ENCODE data around the gene TM9SF4. TPM values are rescaled to one million over a fixed set of nuclear protein-coding genes. Genes with fewer than 3 reads are reported as not detected.

The TM9SF4 gene
- total and polyA plus RNA-seq, 2 donors: 23.2 to 36.3 TPM

DNA sequence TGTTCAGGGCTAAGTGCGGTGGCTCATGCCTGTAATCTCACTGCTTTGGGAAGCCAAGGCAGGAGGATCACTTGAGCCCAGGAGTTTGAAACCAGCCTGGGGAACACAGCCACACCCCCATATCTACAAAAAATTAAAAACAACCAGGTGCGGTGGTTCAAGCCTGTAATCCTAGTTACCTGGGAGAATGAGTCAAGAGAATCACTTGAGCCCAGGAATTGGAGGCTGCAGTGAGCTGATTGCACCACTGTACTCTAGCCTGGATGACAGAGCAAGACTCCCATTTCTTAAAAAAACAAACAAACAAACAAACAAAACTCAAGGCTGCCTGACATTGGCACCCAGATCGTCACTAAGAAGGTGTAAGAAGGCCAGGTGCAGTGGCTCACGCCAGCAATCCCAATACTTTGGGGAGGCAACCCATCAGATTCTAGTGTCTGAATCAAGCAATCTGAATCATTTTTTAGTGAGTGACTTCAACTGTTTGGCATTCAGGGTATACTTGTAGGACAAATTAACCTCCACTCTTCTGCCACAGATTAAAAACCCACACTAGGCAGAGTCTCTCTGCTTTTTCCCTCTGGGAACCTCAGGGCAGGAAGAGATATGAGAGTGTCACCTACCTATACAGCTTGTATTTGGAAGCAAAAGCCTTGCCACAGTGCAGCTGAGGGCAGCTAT lies 91.9 kb downstream of the TM9SF4 start:
- H3K4me3 ChIP-seq (ENCODE audit: low read depth, low read length): no peak overlapping the region
- 89% methylated on average over 4 of the region's 4 CpGs for WGBS
- DNase-seq (ENCODE audit: extremely low spot score): no peak
- H3K4me1 ChIP-seq (ENCODE audit: insufficient read depth): peaks cover 2% of the 10 kb centered on the region
- H3K27ac ChIP-seq (ENCODE audit: low read depth): no peak overlapping the region
- peaks cover 4% of the 10 kb centered on the region for H3K36me3 ChIP-seq (ENCODE audit: insufficient read depth)

GRCh38 chr20:32201977-32202363 lies 92.5 kb downstream of the TM9SF4 start:
- H3K4me1 ChIP-seq (ENCODE audit: insufficient read depth): peaks cover 2% of the 10 kb centered on the region
- no peak overlapping the region for H3K27ac ChIP-seq (ENCODE audit: low read depth)
- 76% methylated on average over 8 of the region's 8 CpGs for WGBS
- no peak for DNase-seq (ENCODE audit: extremely low spot score)
- H3K4me3 ChIP-seq (ENCODE audit: low read depth, low read length): no peak overlapping the region
- peaks cover 4% of the 10 kb centered on the region for H3K36me3 ChIP-seq (ENCODE audit: insufficient read depth)

DNA sequence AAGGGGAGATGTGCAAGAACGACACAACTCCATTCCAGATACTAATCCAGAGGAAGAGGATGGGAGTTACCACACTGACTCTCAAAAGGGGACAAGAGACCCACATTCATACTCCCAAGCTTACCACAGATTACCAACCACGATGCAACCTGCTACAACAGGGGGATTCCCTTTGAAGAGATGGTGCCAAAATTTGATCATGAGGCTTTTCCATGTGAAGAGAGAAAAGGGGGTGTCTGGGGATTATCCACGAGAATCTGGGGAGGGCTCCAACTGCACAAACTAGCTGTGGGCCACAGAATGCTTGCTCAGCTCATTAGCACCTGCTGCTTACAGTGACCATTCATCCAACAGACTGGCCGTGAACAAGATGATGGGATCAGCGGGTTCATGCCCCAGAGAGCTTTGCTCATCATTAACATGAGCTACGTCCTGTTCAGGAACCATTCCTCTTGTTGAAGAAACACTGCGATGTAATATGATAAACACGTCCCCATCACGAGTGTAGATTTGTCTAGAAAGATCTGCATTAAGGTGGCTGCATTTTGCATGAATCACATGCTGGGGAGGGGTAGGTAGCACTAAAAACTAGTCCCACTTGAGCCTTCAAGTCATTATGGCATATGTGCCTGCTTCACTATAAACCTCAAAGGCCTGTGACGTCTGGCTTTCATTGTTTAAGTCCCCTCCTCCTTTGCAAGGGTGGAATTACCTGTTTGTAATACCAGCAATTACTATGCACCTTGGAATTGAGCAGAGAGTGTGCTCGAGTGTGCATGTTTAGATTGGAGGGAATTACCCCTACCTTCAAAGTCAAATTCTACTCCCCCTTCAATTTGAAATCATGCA lies 94.1 kb downstream of the TM9SF4 start:
- Histone ChIP-seq H3K4me1 (ENCODE audit: insufficient read depth) (peaks cover 2% of the 10 kb centered on the region), H3K36me3 (ENCODE audit: insufficient read depth) (peaks cover 2% of the 10 kb centered on the region), H3K27ac (ENCODE audit: low read depth) (no peak overlapping the region), H3K4me3 (ENCODE audit: low read depth, low read length) (no peak overlapping the region)
- WGBS: 67% methylated on average over 11 of the region's 11 CpGs
- DNase-seq (ENCODE audit: extremely low spot score): peak; percentile 39

GRCh38 chr20:32204205-32205109 lies 94.9 kb downstream of the TM9SF4 start:
- peaks cover 2% of the 10 kb centered on the region for H3K36me3 ChIP-seq (ENCODE audit: insufficient read depth)
- H3K27ac ChIP-seq (ENCODE audit: low read depth): no peak overlapping the region
- DNase-seq (ENCODE audit: extremely low spot score): peak; percentile 63
- peaks cover 2% of the 10 kb centered on the region for H3K4me1 ChIP-seq (ENCODE audit: insufficient read depth)
- no peak overlapping the region for H3K4me3 ChIP-seq (ENCODE audit: low read depth, low read length)
- 68% methylated on average over 4 of the region's 4 CpGs for WGBS

- peaks cover 2% of the 10 kb centered on the region for H3K36me3 ChIP-seq (ENCODE audit: insufficient read depth)
- no peak for DNase-seq (ENCODE audit: extremely low spot score)
- H3K4me3 ChIP-seq (ENCODE audit: low read depth, low read length): no peak overlapping the region
- H3K27ac ChIP-seq (ENCODE audit: low read depth): peak overlapping the region; percentile 57
- 62% methylated on average over 5 of the region's 5 CpGs for WGBS
- peaks cover 2% of the 10 kb centered on the region for H3K4me1 ChIP-seq (ENCODE audit: insufficient read depth)
Measured at GRCh38 chr20:32205110-32205842, 95.8 kb downstream of the TM9SF4 start.

DNA sequence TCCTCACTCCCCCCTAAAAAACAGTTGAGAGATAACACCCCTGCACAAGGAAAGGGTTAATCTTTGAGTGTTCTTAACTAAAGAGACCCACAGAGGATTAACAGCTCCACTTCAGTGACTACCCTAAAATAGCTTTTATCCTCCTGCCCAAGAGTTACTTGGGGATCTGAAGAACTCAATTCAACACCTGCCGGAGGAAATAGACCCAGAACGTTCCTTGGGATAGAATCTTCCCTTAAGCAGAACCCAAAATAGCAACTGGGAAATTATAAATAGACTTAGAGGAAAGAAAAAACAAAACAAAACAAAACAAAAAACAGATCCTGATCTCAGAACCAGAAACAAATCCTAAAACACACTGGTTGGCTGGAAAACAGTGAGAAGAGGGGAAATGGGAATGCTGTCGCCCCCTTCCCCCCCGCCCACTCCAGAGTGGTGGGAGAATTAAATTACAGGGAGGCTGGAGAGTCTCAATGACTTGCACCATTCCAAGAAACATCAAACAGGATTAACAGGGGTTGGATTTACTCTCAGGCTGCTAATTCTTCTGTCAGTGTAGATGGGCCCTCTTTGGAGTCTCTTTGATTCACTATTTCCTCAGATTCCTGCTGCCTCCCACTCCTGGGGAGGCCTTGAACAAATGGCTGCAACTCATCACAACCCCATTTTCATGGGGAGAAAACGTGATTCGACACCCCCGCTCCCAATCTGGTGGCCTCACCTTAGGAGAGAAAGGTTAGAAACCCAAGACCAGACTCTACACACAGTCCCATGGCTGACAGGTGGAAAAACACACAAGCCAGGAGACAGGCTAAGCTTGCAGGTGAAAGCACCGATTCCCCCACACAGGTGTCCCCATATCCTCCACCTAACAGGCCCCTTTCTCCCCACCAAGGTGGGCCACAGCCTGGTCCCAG lies 96.6 kb downstream of the TM9SF4 start:
- no peak for DNase-seq (ENCODE audit: extremely low spot score)
- no peak overlapping the region for H3K27ac ChIP-seq (ENCODE audit: low read depth)
- H3K36me3 ChIP-seq (ENCODE audit: insufficient read depth): peaks cover 2% of the 10 kb centered on the region
- 40% methylated on average over 8 of the region's 8 CpGs for WGBS
- peaks cover 2% of the 10 kb centered on the region for H3K4me1 ChIP-seq (ENCODE audit: insufficient read depth)
- peak overlapping the region; percentile 97 for H3K4me3 ChIP-seq (ENCODE audit: low read depth, low read length)

GRCh38 chr20:32206760-32207625 lies 97.5 kb downstream of the TM9SF4 start:
- Histone ChIP-seq H3K27ac (ENCODE audit: low read depth) (peak overlapping the region; percentile 83), H3K4me1 (ENCODE audit: insufficient read depth) (peaks cover 2% of the 10 kb centered on the region), H3K4me3 (ENCODE audit: low read depth, low read length) (peak overlapping the region; percentile 97), H3K36me3 (ENCODE audit: insufficient read depth) (no peaks in the 10 kb centered on the region)
- DNase-seq (ENCODE audit: extremely low spot score): no peak
- 2% methylated on average over 40 of the region's 40 CpGs for WGBS

- Histone ChIP-seq H3K4me1 (ENCODE audit: insufficient read depth) (peaks cover 2% of the 10 kb centered on the region), H3K4me3 (ENCODE audit: low read depth, low read length) (peak within 1 kb of the TSS; percentile 97), H3K27ac (ENCODE audit: low read depth) (peak within 1 kb of the TSS; percentile 83), H3K36me3 (ENCODE audit: insufficient read depth) (no peaks in the 10 kb centered on the region)
- 1% methylated on average over 74 of the region's 74 CpGs for WGBS
- peak; percentile 42 for DNase-seq (ENCODE audit: extremely low spot score)
Measured at GRCh38 chr20:32207626-32208498, 98.3 kb downstream of the TM9SF4 start, which contains the start of the genes PLAGL2 and POFUT1. PLAGL2 (minus strand) TSS chr20:32207743; CDS start chr20:32202178, 5,565 bp downstream. POFUT1 (plus strand) TSS chr20:32207880; CDS start chr20:32207942, 62 bp downstream.

GRCh38 chr20:32208499-32209154 lies 99.1 kb downstream of the TM9SF4 start:
- Histone ChIP-seq H3K4me1 (ENCODE audit: insufficient read depth) (peaks cover 2% of the 10 kb centered on the region), H3K4me3 (ENCODE audit: low read depth, low read length) (peak overlapping the region; percentile 97), H3K36me3 (ENCODE audit: insufficient read depth) (no peaks in the 10 kb centered on the region), H3K27ac (ENCODE audit: low read depth) (no peak overlapping the region)
- DNase-seq (ENCODE audit: extremely low spot score): no peak
- 57% methylated on average over 13 of the region's 13 CpGs for WGBS

DNA sequence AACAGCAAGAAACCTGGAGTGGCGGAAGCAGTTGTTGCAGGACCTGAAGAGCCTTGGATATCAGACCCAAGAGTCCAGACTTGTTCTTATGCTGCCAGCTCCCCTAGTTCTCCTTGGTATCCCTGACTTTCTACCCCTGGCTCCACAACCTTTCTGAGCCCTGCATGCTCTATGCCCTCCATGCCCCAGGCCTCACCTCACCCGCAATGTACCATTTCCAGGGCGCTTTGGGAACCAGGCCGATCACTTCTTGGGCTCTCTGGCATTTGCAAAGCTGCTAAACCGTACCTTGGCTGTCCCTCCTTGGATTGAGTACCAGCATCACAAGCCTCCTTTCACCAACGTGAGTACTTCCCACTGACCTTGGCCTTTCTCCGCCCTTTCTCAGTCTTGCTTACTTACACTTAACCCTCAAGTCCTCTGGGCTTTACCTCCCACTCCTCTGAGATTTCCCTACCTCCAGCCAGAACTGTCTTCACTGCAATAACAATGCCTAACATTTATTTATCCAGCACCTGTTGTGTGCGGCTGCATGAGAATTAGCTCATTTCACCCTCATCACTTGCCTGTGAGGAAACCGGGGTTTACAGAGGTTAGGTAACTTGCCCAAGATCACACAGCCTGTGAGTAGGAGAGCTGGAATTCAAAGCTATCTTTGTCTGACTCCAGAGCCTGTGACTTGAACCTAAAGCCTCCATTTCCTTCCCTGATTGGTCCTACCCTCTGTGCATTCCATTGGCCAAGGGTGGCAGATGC lies 100.5 kb downstream of the TM9SF4 start:
- 83% methylated on average over 9 of the region's 9 CpGs for WGBS
- no peak overlapping the region for H3K27ac ChIP-seq (ENCODE audit: low read depth)
- peaks cover 2% of the 10 kb centered on the region for H3K4me1 ChIP-seq (ENCODE audit: insufficient read depth)
- no peak for DNase-seq (ENCODE audit: extremely low spot score)
- H3K4me3 ChIP-seq (ENCODE audit: low read depth, low read length): no peak overlapping the region
- H3K36me3 ChIP-seq (ENCODE audit: insufficient read depth): no peaks in the 10 kb centered on the region

Measured in urinary bladder (tissue), 4 donors.